ENCODE data around the gene RAB11FIP4.

GRCh38 chr17:31388351-31388750, 3.1 kb upstream of the RAB11FIP4 start:
- no peak for TF ChIP-seq MAX (IDR thresholded peaks at IDR 0.05)
- TF ChIP-seq TAF1 (conservative IDR thresholded peaks at IDR 0.05), result no peak
- no peak for TF ChIP-seq REST (IDR thresholded peaks at IDR 0.05)
- TF ChIP-seq CTCF (IDR thresholded peaks at IDR 0.05; ENCODE audit: low read depth, low read length, missing input control), result no peak
- TF ChIP-seq GABPA (IDR thresholded peaks at IDR 0.05 in 1 of 2, conservative IDR thresholded peaks at IDR 0.05 in 1 of 2), result no peak
- TF ChIP-seq JUND (IDR thresholded peaks at IDR 0.05), result no peak
- TF ChIP-seq RAD21 (IDR thresholded peaks at IDR 0.05), result no peak
- TF ChIP-seq ATF3 (IDR thresholded peaks at IDR 0.05), result no peak

Measured in liver (tissue), 3 donors.